K562 (cell line): ENCODE results near the gene SRP9. TPM values are rescaled to one million over a fixed set of nuclear protein-coding genes. Genes with fewer than 3 reads are reported as not detected.
A peak's percentile ranks its signal among the peaks of the same experiment; 100 is the strongest.

Experiments
- ATF1 ChIP-seq, 2 experiments: fragments of 450-650 bp in 1 of 2; IDR thresholded peaks; 2 replicates each; pipeline ENCODE4 v1.6.1; 2016; ENCODE audit warnings: missing compliant biosample characterization in 1 of 2, missing genetic modification characterization in 1 of 2
- CBFB ChIP-seq: sonication (generic); formaldehyde crosslinking; IDR thresholded peaks from 2 replicates; pipeline ENCODE4 v1.4.0; 2020; ENCODE audit warnings: mild to moderate bottlenecking, missing genetic modification reagents
- CHCHD3 ChIP-seq: fragments of 250-450 bp; sonication (Bioruptor Pico); IDR thresholded peaks from 2 replicates; pipeline ENCODE4 v2.1.2; 2022; ENCODE audit warnings: mild to moderate bottlenecking
- ETS1 ChIP-seq: conservative IDR thresholded peaks from 2 replicates; pipeline ENCODE4 v1.6.1; 2011; ENCODE audit warnings: low read depth, mild to moderate bottlenecking, low read length; ENCODE audit not compliant: control insufficient read depth
- KDM1A ChIP-seq, 2 experiments: fragments of 450-650 bp; IDR thresholded peaks; 2 replicates each; pipeline ENCODE4 v1.6.1; 2016; ENCODE audit warnings: mild to moderate bottlenecking in 2 of 2
- MITF ChIP-seq: IDR thresholded peaks from 2 replicates; pipeline ENCODE4 v1.6.1; 2014; ENCODE audit warnings: antibody characterized with exemption
- MYC ChIP-seq, 2 experiments: fragments of 250-450 bp in 1 of 2; sonication (Bioruptor Pico) in 1 of 2; IDR thresholded peaks; 2 replicates each; pipeline versions ENCODE4 v1.5.1 to v1.6.1; 2012 to 2021; ENCODE audit warnings: low read depth in 2 of 2, borderline replicate concordance in 1 of 2, improper control_type of control experiment in 1 of 2, low read length in 1 of 2, mild to moderate bottlenecking in 1 of 2, moderate library complexity in 1 of 2
- NRF1 ChIP-seq, 2 experiments: fragments of 450-650 bp; IDR thresholded peaks in 1 of 2; conservative IDR thresholded peaks in 1 of 2; 2 replicates each; pipeline ENCODE4 v1.6.1; 2014; ENCODE audit warnings: mild to moderate bottlenecking in 2 of 2
- POU5F1 ChIP-seq: fragments of 150-350 bp; IDR thresholded peaks from 2 replicates; pipeline ENCODE4 v1.6.1; 2014; ENCODE audit warnings: borderline replicate concordance, low read length, low read depth, mild to moderate bottlenecking; ENCODE audit not compliant: partially characterized antibody
- PRPF4 ChIP-seq: fragments of 200-400 bp; formaldehyde crosslinking; IDR thresholded peaks from one replicate; pipeline ENCODE4 v1.6.1; 2017; ENCODE audit warnings: low read length, low read depth, mild to moderate bottlenecking; ENCODE audit not compliant: insufficient read depth, poor library complexity, severe bottlenecking
- RB1 ChIP-seq: fragments of 450-650 bp; IDR thresholded peaks from 2 replicates; pipeline ENCODE4 v1.6.1; 2017; ENCODE audit warnings: low read depth, mild to moderate bottlenecking
- RBM22 ChIP-seq: fragments of 200-400 bp; formaldehyde crosslinking; IDR thresholded peaks from 2 replicates; pipeline ENCODE4 v1.6.1; 2018; ENCODE audit warnings: low read length, low read depth; ENCODE audit not compliant: poor library complexity, severe bottlenecking
- SAFB2 ChIP-seq: fragments of 200-400 bp; formaldehyde crosslinking; IDR thresholded peaks from 2 replicates; pipeline ENCODE4 v1.6.1; 2018; ENCODE audit warnings: borderline replicate concordance, low read length, low read depth, moderate library complexity; ENCODE audit not compliant: severe bottlenecking
- SMAD3 ChIP-seq: fragments of 450-650 bp; formaldehyde crosslinking; conservative IDR thresholded peaks from 2 replicates; pipeline ENCODE4 v1.4.0; 2020; ENCODE audit warnings: mild to moderate bottlenecking
- SMARCE1 ChIP-seq: fragments of 450-650 bp; IDR thresholded peaks from 2 replicates; pipeline ENCODE4 v1.7.1; 2016; ENCODE audit warnings: mild to moderate bottlenecking
- TEAD4 ChIP-seq, 2 experiments: sonication (generic) in 1 of 2; formaldehyde crosslinking in 1 of 2; IDR thresholded peaks; 2 replicates each; pipeline versions ENCODE4 v1.6.1 to v1.8.0; 2012 to 2022; ENCODE audit warnings: borderline replicate concordance in 1 of 2, inconsistent platforms in 1 of 2, low read length in 1 of 2, mild to moderate bottlenecking in 1 of 2, missing genetic modification reagents in 1 of 2
- ZNF280A ChIP-seq: fragments of 450-650 bp; IDR thresholded peaks from 2 replicates; pipeline ENCODE4 v1.6.1; 2018; ENCODE audit warnings: mild to moderate bottlenecking, low read depth; ENCODE audit not compliant: partially characterized antibody
- ZNF41 ChIP-seq: fragments of 250-450 bp; sonication (Bioruptor Pico); conservative IDR thresholded peaks from 2 replicates; pipeline ENCODE4 v1.4.0; 2020; ENCODE audit warnings: mild to moderate bottlenecking
- ZNF551 ChIP-seq: fragments of 250-450 bp; sonication (Bioruptor Pico); IDR thresholded peaks from 2 replicates; pipeline ENCODE4 v1.5.0; 2021; ENCODE audit warnings: mild to moderate bottlenecking, moderate library complexity
- ZNF561 ChIP-seq: fragments of 450-650 bp; formaldehyde crosslinking; conservative IDR thresholded peaks from 2 replicates; pipeline ENCODE4 v1.4.0; 2020; ENCODE audit warnings: mild to moderate bottlenecking, moderate library complexity
- ZNF699 ChIP-seq: fragments of 250-450 bp; sonication (Bioruptor Pico); IDR thresholded peaks from 2 replicates; pipeline ENCODE4 v1.8.0; 2021; ENCODE audit warnings: mild to moderate bottlenecking, moderate library complexity; ENCODE audit not compliant: insufficient replicate concordance
- polyA plus RNA-seq, 8 experiments: library from polyadenylated mRNA; depleted of rRNA in 4 of 8; stranded (reverse) in 5 of 8; unstranded in 3 of 8; fragments of >200 nt; fragmentation: Nextera tagmentation in 2 of 8; fragmentation: Illumina TruSeq in 1 of 8; extraction: Ambion mirVana in 2 of 8; extraction: Trizol in 1 of 8; gene quantifications; 2 replicates each; pipeline versions ENCODE4 v1.2.1 to v1.2.3, GENCODE V29; 2011 to 2014; ENCODE audit warnings: inconsistent platforms in 1 of 8, missing spikeins in 1 of 8
- total RNA-seq, 7 experiments: library from RNA; depleted of rRNA in 6 of 7; stranded (reverse); fragments of >200 nt in 6 of 7; fragmentation: Illumina TruSeq in 2 of 7; extraction: Trizol in 2 of 7; gene quantifications; 2 replicates each; pipeline versions ENCODE4 v1.2.1 to v1.2.3, GENCODE V29; 2011 to 2021; ENCODE audit warnings: low replicate concordance in 1 of 7
- TF ChIP-seq, protein P1 (sequence below): sonication (generic); formaldehyde crosslinking; IDR thresholded peaks from 2 replicates; pipeline ENCODE4 v1.8.1; 2023; ENCODE audit warnings: mild to moderate bottlenecking, missing genetic modification reagents

SRP9 gene
- total and polyA plus RNA-seq, 9 of the 15 experiments (the other 6 are each of a cell fraction or from before 2014, with no cell fraction given), result 273 to 1,892 (median 668) TPM

DNA sequence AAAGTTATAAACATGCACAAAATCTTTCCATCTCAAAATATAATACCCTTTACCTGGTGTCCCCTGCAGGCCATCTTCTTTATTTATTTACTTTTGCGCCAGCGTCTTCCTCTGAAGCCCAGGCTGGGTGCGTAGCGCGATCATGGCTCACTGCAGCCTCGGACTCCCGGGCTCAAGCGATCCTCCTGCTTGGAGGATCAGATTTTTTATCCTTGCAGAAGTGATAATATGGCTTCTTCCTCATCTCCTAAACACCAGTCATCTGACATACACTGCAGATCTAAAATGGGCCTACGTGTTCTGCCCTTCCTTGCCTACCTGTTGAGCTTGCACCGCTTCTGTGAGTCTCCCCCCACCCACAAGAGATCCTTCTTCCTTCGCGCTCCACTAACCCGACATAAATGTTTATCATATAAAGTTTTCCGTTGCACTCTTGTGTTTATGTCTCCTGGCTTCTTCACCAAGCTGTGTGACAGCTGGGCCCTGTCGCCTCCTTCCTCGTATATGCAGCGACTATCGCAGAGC, 506 bp upstream of the SRP9 start (continued):
- TF ChIP-seq SMAD3 (CRISPR knock-in tag), result no peak
- no peak for TF ChIP-seq SAFB2
- no peak for TF ChIP-seq POU5F1
- no peak for TF ChIP-seq NRF1 (conservative IDR thresholded peaks at IDR 0.05 in 1 of 2, IDR thresholded peaks at IDR 0.05 in 1 of 2)
- TF ChIP-seq, protein P1, sequence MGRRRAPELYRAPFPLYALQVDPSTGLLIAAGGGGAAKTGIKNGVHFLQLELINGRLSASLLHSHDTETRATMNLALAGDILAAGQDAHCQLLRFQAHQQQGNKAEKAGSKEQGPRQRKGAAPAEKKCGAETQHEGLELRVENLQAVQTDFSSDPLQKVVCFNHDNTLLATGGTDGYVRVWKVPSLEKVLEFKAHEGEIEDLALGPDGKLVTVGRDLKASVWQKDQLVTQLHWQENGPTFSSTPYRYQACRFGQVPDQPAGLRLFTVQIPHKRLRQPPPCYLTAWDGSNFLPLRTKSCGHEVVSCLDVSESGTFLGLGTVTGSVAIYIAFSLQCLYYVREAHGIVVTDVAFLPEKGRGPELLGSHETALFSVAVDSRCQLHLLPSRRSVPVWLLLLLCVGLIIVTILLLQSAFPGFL (CRISPR knock-in tag), result no peak
- TF ChIP-seq ZNF41 (CRISPR knock-in tag), result no peak
- no peak for TF ChIP-seq MITF
- TF ChIP-seq SMARCE1, result no peak
- no peak for TF ChIP-seq CHCHD3 (CRISPR knock-in tag)
- no peak for TF ChIP-seq ZNF561 (CRISPR knock-in tag)
- peak; percentile 49; the same call in 1 of the 2 replicates for TF ChIP-seq ATF1 (CRISPR knock-in tag; IDR thresholded peaks at IDR 0.05)
- no peak for TF ChIP-seq ATF1 (tag; IDR thresholded peaks at IDR 0.05)
- TF ChIP-seq PRPF4, result no peak
- no peak for TF ChIP-seq ZNF280A
- no peak for TF ChIP-seq MYC (IDR thresholded peaks at IDR 0.05; ENCODE audit: low read depth, low read length)
- TF ChIP-seq MYC (CRISPR knock-in tag; IDR thresholded peaks at IDR 0.05; ENCODE audit: borderline replicate concordance, low read depth), result no peak
- no peak for TF ChIP-seq TEAD4 (IDR thresholded peaks at IDR 0.05; ENCODE audit: low read length)
- TF ChIP-seq TEAD4 (CRISPR knock-in tag; IDR thresholded peaks at IDR 0.05; ENCODE audit: borderline replicate concordance), result no peak
- TF ChIP-seq CBFB (CRISPR knock-in tag), result no peak
- no peak for TF ChIP-seq ZNF551 (CRISPR knock-in tag)
- TF ChIP-seq ZNF699 (CRISPR knock-in tag), result no peak
- no peak for TF ChIP-seq RB1
- TF ChIP-seq KDM1A (IDR thresholded peaks at IDR 0.05), result no peak
- TF ChIP-seq ETS1, result no peak
- TF ChIP-seq RBM22, result no peak
